Measurements from ENCODE around the gene EPHB1.

DNA sequence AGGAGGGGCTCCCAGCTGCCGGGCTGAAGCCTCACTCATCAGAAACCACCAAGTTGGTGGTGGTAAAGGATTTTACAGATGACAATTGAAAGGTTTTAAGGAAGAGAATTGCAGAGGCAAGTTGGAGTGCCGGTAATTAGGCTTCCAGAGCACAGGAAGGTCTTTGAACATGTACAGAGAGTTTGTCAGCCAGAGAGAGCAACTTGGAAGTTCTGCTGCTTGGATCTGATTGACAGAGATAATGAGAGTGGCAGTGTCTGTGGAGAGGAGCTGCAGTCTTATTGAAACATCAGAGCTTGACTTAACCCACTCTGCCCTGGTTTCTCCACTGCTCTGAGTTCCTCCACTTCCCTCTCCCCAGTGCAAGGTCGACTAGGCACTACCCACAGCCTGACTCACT is 448.6 kb downstream of the EPHB1 start:
- TF ChIP-seq POLR2A (IDR thresholded peaks at IDR 0.05; ENCODE audit: low read depth, low read length) (no peak), POLR2AphosphoS5 (IDR thresholded peaks at IDR 0.05; ENCODE audit: insufficient read depth, low read depth, low read length) (no peak), FOS (IDR thresholded peaks at IDR 0.05; ENCODE audit: borderline replicate concordance, insufficient read depth, low read length) (no peak), MYC (IDR thresholded peaks at IDR 0.05; ENCODE audit: low read depth, low read length) (no peak), EZH2 (IDR thresholded peaks at IDR 0.05; ENCODE audit: borderline replicate concordance, low read depth, low read length, severe bottlenecking) (no peak), JUN (IDR thresholded peaks at IDR 0.05; ENCODE audit: borderline replicate concordance, insufficient read depth, insufficient read length, low read depth) (no peak)
- TF ChIP-seq, protein P1, sequence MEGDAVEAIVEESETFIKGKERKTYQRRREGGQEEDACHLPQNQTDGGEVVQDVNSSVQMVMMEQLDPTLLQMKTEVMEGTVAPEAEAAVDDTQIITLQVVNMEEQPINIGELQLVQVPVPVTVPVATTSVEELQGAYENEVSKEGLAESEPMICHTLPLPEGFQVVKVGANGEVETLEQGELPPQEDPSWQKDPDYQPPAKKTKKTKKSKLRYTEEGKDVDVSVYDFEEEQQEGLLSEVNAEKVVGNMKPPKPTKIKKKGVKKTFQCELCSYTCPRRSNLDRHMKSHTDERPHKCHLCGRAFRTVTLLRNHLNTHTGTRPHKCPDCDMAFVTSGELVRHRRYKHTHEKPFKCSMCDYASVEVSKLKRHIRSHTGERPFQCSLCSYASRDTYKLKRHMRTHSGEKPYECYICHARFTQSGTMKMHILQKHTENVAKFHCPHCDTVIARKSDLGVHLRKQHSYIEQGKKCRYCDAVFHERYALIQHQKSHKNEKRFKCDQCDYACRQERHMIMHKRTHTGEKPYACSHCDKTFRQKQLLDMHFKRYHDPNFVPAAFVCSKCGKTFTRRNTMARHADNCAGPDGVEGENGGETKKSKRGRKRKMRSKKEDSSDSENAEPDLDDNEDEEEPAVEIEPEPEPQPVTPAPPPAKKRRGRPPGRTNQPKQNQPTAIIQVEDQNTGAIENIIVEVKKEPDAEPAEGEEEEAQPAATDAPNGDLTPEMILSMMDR (IDR thresholded peaks at IDR 0.05; ENCODE audit: extremely low read depth in 1 of 2, insufficient read depth in 1 of 2, low read depth in 1 of 2, low read length in 2 of 2) = no peak
- TF ChIP-seq, protein P2, sequence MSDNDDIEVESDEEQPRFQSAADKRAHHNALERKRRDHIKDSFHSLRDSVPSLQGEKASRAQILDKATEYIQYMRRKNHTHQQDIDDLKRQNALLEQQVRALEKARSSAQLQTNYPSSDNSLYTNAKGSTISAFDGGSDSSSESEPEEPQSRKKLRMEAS (IDR thresholded peaks at IDR 0.05; ENCODE audit: insufficient read depth, insufficient read length) = no peak
